Neural cell (in vitro differentiated cells): Measurements from ENCODE around the gene IWS1. TPM values are rescaled to one million over a fixed set of nuclear protein-coding genes. Genes with fewer than 3 reads are reported as not detected.

Experiments
- H2AFZ ChIP-seq: fragments of 200-600, 300-800 bp; sonication (generic), shearing (Covaris generic); 2 replicates; pipeline ENCODE4 v1.6.0; 2014; ENCODE audit warnings: low read depth, mild to moderate bottlenecking, antibody characterized with exemption, low read length, moderate library complexity
- H3F3A ChIP-seq: fragments of 200-600 bp; shearing (Covaris generic); 2 replicates; pipeline ENCODE4 v1.6.1; 2016; ENCODE audit warnings: mild to moderate bottlenecking, moderate library complexity, mixed read lengths, antibody characterized with exemption, low read length; ENCODE audit not compliant: insufficient read depth, poor library complexity, severe bottlenecking
- H3K27ac ChIP-seq: fragments of 200-600, 300-800 bp; sonication (generic), shearing (Covaris generic); 2 replicates; pipeline ENCODE4 v1.5.1; 2014; ENCODE audit warnings: mild to moderate bottlenecking, low read length, moderate library complexity
- H3K27me3 ChIP-seq: fragments of 300-800, 200-600 bp; sonication (generic), shearing (Covaris generic); 2 replicates; pipeline ENCODE4 v1.6.0; 2014; ENCODE audit warnings: mild to moderate bottlenecking, low read depth, low read length, moderate library complexity; ENCODE audit not compliant: insufficient read depth
- H3K36me3 ChIP-seq: fragments of 300-800, 200-600 bp; sonication (generic), shearing (Covaris generic); 2 replicates; pipeline ENCODE4 v1.5.1; 2014; ENCODE audit warnings: mild to moderate bottlenecking, antibody characterized with exemption, low read length, moderate library complexity; ENCODE audit not compliant: insufficient read depth
- H3K4me2 ChIP-seq: fragments of 300-800, 200-600 bp; sonication (generic), shearing (Covaris generic); 2 replicates; pipeline ENCODE4 v1.6.0; 2014; ENCODE audit warnings: mild to moderate bottlenecking, low read length
- H3K4me3 ChIP-seq: fragments of 300-800, 200-600 bp; sonication (generic), shearing (Covaris generic); 2 replicates; pipeline ENCODE4 v1.5.1; 2014; ENCODE audit warnings: mild to moderate bottlenecking, low read length, moderate library complexity
- H3K79me2 ChIP-seq: fragments of 200-600 bp; shearing (Covaris generic); replicated peaks from 2 replicates; pipeline ENCODE4 v1.6.0; 2014; ENCODE audit warnings: mild to moderate bottlenecking, low read length, moderate library complexity; ENCODE audit not compliant: insufficient read depth
- H3K9ac ChIP-seq: fragments of 300-800, 200-600 bp; sonication (generic), shearing (Covaris generic); 2 replicates; pipeline ENCODE4 v1.6.1; 2016; ENCODE audit warnings: mild to moderate bottlenecking, low read length, mixed read lengths
- H3K9me2 ChIP-seq: fragments of 200-600 bp; shearing (Covaris generic); 2 replicates; pipeline ENCODE4 v1.6.1; 2016; ENCODE audit warnings: mild to moderate bottlenecking, low read length, mixed read lengths; ENCODE audit not compliant: insufficient read depth
- H3K9me3 ChIP-seq: fragments of 200-600, 300-800 bp; sonication (generic), shearing (Covaris generic); 2 replicates; pipeline ENCODE4 v1.6.1; 2016; ENCODE audit warnings: mild to moderate bottlenecking, mixed run types, low read length, moderate library complexity, mixed read lengths
- H4K20me1 ChIP-seq: fragments of 200-600 bp; shearing (Covaris generic); 2 replicates; pipeline ENCODE4 v1.6.1; 2016; ENCODE audit warnings: mild to moderate bottlenecking, mixed run types; ENCODE audit not compliant: insufficient read depth
- CTCF ChIP-seq: fragments of 450-650 bp; IDR thresholded peaks from 2 replicates; pipeline ENCODE4 v1.5.1; 2014; ENCODE audit warnings: antibody characterized with exemption, mild to moderate bottlenecking, moderate library complexity; ENCODE audit not compliant: poor library complexity, severe bottlenecking
- EP300 ChIP-seq: fragments of 450-650 bp; conservative IDR thresholded peaks from 2 replicates; pipeline ENCODE4 v1.6.1; 2014; ENCODE audit warnings: antibody characterized with exemption, mild to moderate bottlenecking, moderate library complexity; ENCODE audit not compliant: poor library complexity, severe bottlenecking
- EZH2 ChIP-seq: fragments of 200-600, 300-800 bp; shearing (Covaris generic), sonication (generic); IDR thresholded peaks from 2 replicates; pipeline ENCODE4 v1.6.1; 2014; ENCODE audit warnings: antibody characterized with exemption, low read length, borderline replicate concordance, mild to moderate bottlenecking; ENCODE audit not compliant: insufficient read depth, poor library complexity, severe bottlenecking
- MXI1 ChIP-seq: fragments of 450-650 bp; conservative IDR thresholded peaks from 2 replicates; pipeline ENCODE4 v1.6.1; 2014; ENCODE audit warnings: antibody characterized with exemption, mild to moderate bottlenecking; ENCODE audit not compliant: poor library complexity, severe bottlenecking
- POLR2AphosphoS5 ChIP-seq: IDR thresholded peaks from 2 replicates; pipeline ENCODE4 v1.6.1; 2012
- RAD21 ChIP-seq: fragments of 450-650 bp; conservative IDR thresholded peaks from 2 replicates; pipeline ENCODE4 v1.6.1; 2014; ENCODE audit warnings: antibody characterized with exemption, mild to moderate bottlenecking, moderate library complexity
- REST ChIP-seq: IDR thresholded peaks from 2 replicates; pipeline ENCODE4 v1.6.1; 2012; ENCODE audit warnings: borderline replicate concordance
- SMC3 ChIP-seq: fragments of 450-650 bp; conservative IDR thresholded peaks from 2 replicates; pipeline ENCODE4 v1.6.1; 2014; ENCODE audit warnings: antibody characterized with exemption, mild to moderate bottlenecking, moderate library complexity; ENCODE audit not compliant: poor library complexity
- TAF1 ChIP-seq: IDR thresholded peaks from 2 replicates; pipeline ENCODE4 v1.6.1; 2012; ENCODE audit warnings: low read depth
- polyA plus RNA-seq: library from polyadenylated mRNA; depleted of rRNA; stranded (reverse); fragments of >200 nt; gene quantifications from 2 replicates; pipeline ENCODE4 v1.2.3, GENCODE V29; 2014

Gene IWS1
- polyA plus RNA-seq, 1 donor from 2014 or later, result 49.3 TPM

- Histone ChIP-seq H4K20me1 (no peaks in the 10 kb centered on the region), H3K4me2 (no peak overlapping the region), H3K9me2 (no peaks in the 10 kb centered on the region), H3K27ac (no peak overlapping the region), H3F3A (no peaks in the 10 kb centered on the region), H2AFZ (no peak overlapping the region), H3K36me3 (no peaks in the 10 kb centered on the region), H3K4me3 (no peak overlapping the region), H3K27me3 (no peaks in the 10 kb centered on the region), H3K9me3 (no peaks in the 10 kb centered on the region), H3K9ac (no peak overlapping the region), H3K79me2 (peaks cover 23% of the 10 kb centered on the region)
- TF ChIP-seq SMC3, result no peak
- no peak for TF ChIP-seq TAF1
- TF ChIP-seq EP300, result no peak
- TF ChIP-seq RAD21, result no peak
- TF ChIP-seq MXI1, result no peak
- no peak for TF ChIP-seq POLR2AphosphoS5
- no peak for TF ChIP-seq REST
- no peak for TF ChIP-seq CTCF
- TF ChIP-seq EZH2, result no peak
Observed at GRCh38 chr2:127503491-127503890, 22.8 kb downstream of the IWS1 start.

GRCh38 chr2:127498386-127498785, 27.9 kb downstream of the IWS1 start:
- Histone ChIP-seq H3K4me3 (no peak overlapping the region), H3K27ac (no peak overlapping the region), H3K27me3 (no peaks in the 10 kb centered on the region), H3K9ac (no peak overlapping the region), H3F3A (no peaks in the 10 kb centered on the region), H3K4me2 (no peak overlapping the region), H3K36me3 (no peaks in the 10 kb centered on the region), H3K79me2 (no peaks in the 10 kb centered on the region), H3K9me2 (no peaks in the 10 kb centered on the region), H2AFZ (no peak overlapping the region), H4K20me1 (no peaks in the 10 kb centered on the region), H3K9me3 (no peaks in the 10 kb centered on the region)
- TF ChIP-seq TAF1 (no peak), POLR2AphosphoS5 (no peak), CTCF (no peak), REST (no peak), SMC3 (no peak), MXI1 (no peak), EP300 (no peak), RAD21 (no peak), EZH2 (no peak)
